ENCODE results near the gene TAL1. TPM values are rescaled to one million over a fixed set of nuclear protein-coding genes. Genes with fewer than 3 reads are reported as not detected.
A peak's percentile ranks its signal among the peaks of the same experiment; 100 is the strongest.

TAL1 gene
- total RNA-seq, 3 donors from 2014 or later = 1.2 to 3.0 (median 2.4) TPM

- no peak overlapping the region for H3K4me3 ChIP-seq
- ATAC-seq = no peak
These were observed 49.3 kb downstream of the TAL1 start for GRCh38 chr1:47182676-47183235.

GRCh38 chr1:47181955-47182675 lies 49.9 kb downstream of the TAL1 start:
- H3K9me3 ChIP-seq = no peaks in the 10 kb centered on the region
- H3K4me1 ChIP-seq (ENCODE audit: low read depth) = peaks cover 13% of the 10 kb centered on the region

More at GRCh38 chr1:47182676-47183235, 49.3 kb downstream of the TAL1 start:
- Histone ChIP-seq H3K36me3 (ENCODE audit: low read depth) (no peaks in the 10 kb centered on the region), H3K9me3 (no peaks in the 10 kb centered on the region), H3K4me1 (ENCODE audit: low read depth) (peaks cover 13% of the 10 kb centered on the region)
- intact Hi-C loops (cut with DNase I, micrococcal nuclease) = no loop called here
- TF ChIP-seq CTCF (IDR thresholded peaks at IDR 0.05) = no peak
- DNase-seq = no peak

GRCh38 chr1:47181095-47181954 lies 50.7 kb downstream of the TAL1 start:
- intact Hi-C loops (cut with DNase I, micrococcal nuclease) = no loop called here
- ATAC-seq (no peak), DNase-seq (peak in 1 of 3 donors; percentile 50)
- Histone ChIP-seq H3K4me3 (no peak overlapping the region), H3K36me3 (ENCODE audit: low read depth) (no peaks in the 10 kb centered on the region), H3K9me3 (no peaks in the 10 kb centered on the region), H3K4me1 (ENCODE audit: low read depth) (peaks cover 13% of the 10 kb centered on the region)
- no peak for TF ChIP-seq CTCF (IDR thresholded peaks at IDR 0.05)

More at GRCh38 chr1:47181955-47182675, 49.9 kb downstream of the TAL1 start:
- TF ChIP-seq CTCF (IDR thresholded peaks at IDR 0.05) = no peak
- intact Hi-C loops (cut with DNase I, micrococcal nuclease) = no loop called here
- DNase-seq = no peak
- Histone ChIP-seq H3K36me3 (ENCODE audit: low read depth) (no peaks in the 10 kb centered on the region), H3K4me3 (no peak overlapping the region)
- peak; percentile 20 for ATAC-seq

GRCh38 chr1:47180603-47181094 lies 51.4 kb downstream of the TAL1 start:
- Histone ChIP-seq H3K4me3 (no peak overlapping the region), H3K9me3 (no peaks in the 10 kb centered on the region), H3K4me1 (ENCODE audit: low read depth) (peaks cover 13% of the 10 kb centered on the region), H3K36me3 (ENCODE audit: low read depth) (no peaks in the 10 kb centered on the region)
- peak in 1 of 3 donors; percentile 19 for DNase-seq
- no peak for TF ChIP-seq CTCF (IDR thresholded peaks at IDR 0.05)
- ATAC-seq = peak; percentile 1
- intact Hi-C loops (cut with DNase I, micrococcal nuclease) = no loop called here

GRCh38 chr1:47179988-47180563 lies 51.9 kb downstream of the TAL1 start:
- TF ChIP-seq CTCF (IDR thresholded peaks at IDR 0.05) = no peak
- intact Hi-C loops (cut with DNase I, micrococcal nuclease) = no loop called here
- Histone ChIP-seq H3K4me3 (no peak overlapping the region), H3K36me3 (ENCODE audit: low read depth) (no peaks in the 10 kb centered on the region), H3K9me3 (no peaks in the 10 kb centered on the region), H3K4me1 (ENCODE audit: low read depth) (peaks cover 13% of the 10 kb centered on the region)
- peak; percentile 19 for ATAC-seq
- DNase-seq = peak in 1 of 3 donors; percentile 29

Measured in mucosa of descending colon (tissue), 3 donors.